T-helper 2 cell treated with Interferon-gamma antibody and Interleukin-4, amounts not matched to agents 5 μg/mL and 100 μg/mL, for 36 hours (primary cell): ENCODE measurements around the gene UVRAG.
"Not testable (repeated sequence)": the region's sequence is repeated elsewhere in the genome, so short reads cannot be mapped to it uniquely, and the experiment has no call there.

ENCODE experiments used
- DNase-seq: peaks from one replicate; pipeline ENCODE4 v3.0.0; 2021; ENCODE audit warnings: low spot score
- H3K27ac Mint-ChIP-seq: one replicate; pipeline ENCODE4 v1.8.0; 2021; ENCODE audit warnings: mild to moderate bottlenecking, mixed read lengths
- H3K27me3 Mint-ChIP-seq: one replicate; pipeline ENCODE4 v1.8.0; 2021; ENCODE audit warnings: low read depth, mixed read lengths
- H3K36me3 Mint-ChIP-seq: one replicate; pipeline ENCODE4 v1.8.0; 2021; ENCODE audit warnings: low read depth, mixed read lengths
- H3K4me1 Mint-ChIP-seq: one replicate; pipeline ENCODE4 v1.8.0; 2021; ENCODE audit warnings: low read depth, mixed read lengths
- H3K4me3 Mint-ChIP-seq: one replicate; pipeline ENCODE4 v1.8.0; 2022; ENCODE audit warnings: mild to moderate bottlenecking, moderate library complexity, mixed read lengths
- H3K9me3 Mint-ChIP-seq: one replicate; pipeline ENCODE4 v1.8.0; 2021; ENCODE audit warnings: mixed read lengths

UVRAG gene

GRCh38 chr11:76060475-76061036 lies 245.5 kb downstream of the UVRAG start:
- not testable (repeated sequence) for H3K9me3 Mint-ChIP-seq, H3K36me3 Mint-ChIP-seq, H3K27me3 Mint-ChIP-seq, H3K4me1 Mint-ChIP-seq, H3K4me3 Mint-ChIP-seq, DNase-seq, H3K27ac Mint-ChIP-seq

- Mint-ChIP-seq H3K27me3 (no peaks in the 10 kb centered on the region), H3K4me1 (no peaks in the 10 kb centered on the region), H3K27ac (no peak overlapping the region), H3K4me3 (no peak overlapping the region), H3K9me3 (no peaks in the 10 kb centered on the region), H3K36me3 (peaks cover 7% of the 10 kb centered on the region)
- DNase-seq, result no peak
Measured at GRCh38 chr11:76062733-76063132, 247.7 kb downstream of the UVRAG start.

- H3K36me3 Mint-ChIP-seq, result peaks cover 9% of the 10 kb centered on the region
- no peak for DNase-seq
- H3K27ac Mint-ChIP-seq, result no peak overlapping the region
- no peak overlapping the region for H3K4me3 Mint-ChIP-seq
- no peaks in the 10 kb centered on the region for H3K9me3 Mint-ChIP-seq
- H3K27me3 Mint-ChIP-seq, result no peaks in the 10 kb centered on the region
- H3K4me1 Mint-ChIP-seq, result no peaks in the 10 kb centered on the region
Measured at GRCh38 chr11:76064192-76064591, 249.2 kb downstream of the UVRAG start.

- H3K4me1 Mint-ChIP-seq, result no peaks in the 10 kb centered on the region
- H3K27me3 Mint-ChIP-seq, result no peaks in the 10 kb centered on the region
- no peak overlapping the region for H3K4me3 Mint-ChIP-seq
- no peak for DNase-seq
- no peaks in the 10 kb centered on the region for H3K9me3 Mint-ChIP-seq
- H3K36me3 Mint-ChIP-seq, result peaks cover 9% of the 10 kb centered on the region
- H3K27ac Mint-ChIP-seq, result no peak overlapping the region
Measured at GRCh38 chr11:76067099-76067498, 252.1 kb downstream of the UVRAG start.

- peaks cover 9% of the 10 kb centered on the region for H3K36me3 Mint-ChIP-seq
- H3K9me3 Mint-ChIP-seq, result no peaks in the 10 kb centered on the region
- no peaks in the 10 kb centered on the region for H3K4me1 Mint-ChIP-seq
- no peak for DNase-seq
- H3K4me3 Mint-ChIP-seq, result no peak overlapping the region
- H3K27ac Mint-ChIP-seq, result no peak overlapping the region
- H3K27me3 Mint-ChIP-seq, result no peaks in the 10 kb centered on the region
Measured at GRCh38 chr11:76069001-76069400, 254.0 kb downstream of the UVRAG start.

GRCh38 chr11:76071090-76071489 lies 256.1 kb downstream of the UVRAG start:
- H3K36me3 Mint-ChIP-seq, result peaks cover 8% of the 10 kb centered on the region
- H3K27ac Mint-ChIP-seq, result no peak overlapping the region

GRCh38 chr11:76073724-76074123 lies 258.7 kb downstream of the UVRAG start:
- DNase-seq, result no peak
- no peak overlapping the region for H3K27ac Mint-ChIP-seq
- no peaks in the 10 kb centered on the region for H3K4me1 Mint-ChIP-seq
- no peak overlapping the region for H3K4me3 Mint-ChIP-seq
- H3K27me3 Mint-ChIP-seq, result no peaks in the 10 kb centered on the region
- H3K36me3 Mint-ChIP-seq, result peaks cover 3% of the 10 kb centered on the region
- no peaks in the 10 kb centered on the region for H3K9me3 Mint-ChIP-seq

More at GRCh38 chr11:76071090-76071489, 256.1 kb downstream of the UVRAG start:
- no peaks in the 10 kb centered on the region for H3K27me3 Mint-ChIP-seq
- no peaks in the 10 kb centered on the region for H3K4me1 Mint-ChIP-seq
- H3K4me3 Mint-ChIP-seq, result no peak overlapping the region
- no peaks in the 10 kb centered on the region for H3K9me3 Mint-ChIP-seq
- no peak for DNase-seq

GRCh38 chr11:76074148-76075095 lies 259.4 kb downstream of the UVRAG start:
- Mint-ChIP-seq H3K27ac (no peak overlapping the region), H3K36me3 (peaks cover 3% of the 10 kb centered on the region), H3K4me3 (no peak overlapping the region), H3K27me3 (no peaks in the 10 kb centered on the region), H3K4me1 (no peaks in the 10 kb centered on the region), H3K9me3 (no peaks in the 10 kb centered on the region)
- no peak for DNase-seq

GRCh38 chr11:76075716-76076115 lies 260.7 kb downstream of the UVRAG start:
- Mint-ChIP-seq H3K4me3 (no peak overlapping the region), H3K36me3 (peaks cover 3% of the 10 kb centered on the region), H3K9me3 (no peaks in the 10 kb centered on the region), H3K4me1 (no peaks in the 10 kb centered on the region), H3K27ac (no peak overlapping the region), H3K27me3 (no peaks in the 10 kb centered on the region)
- no peak for DNase-seq

- H3K4me3 Mint-ChIP-seq, H3K36me3 Mint-ChIP-seq, H3K27me3 Mint-ChIP-seq, DNase-seq, H3K9me3 Mint-ChIP-seq, H3K4me1 Mint-ChIP-seq, H3K27ac Mint-ChIP-seq: not testable (repeated sequence)
Measured at GRCh38 chr11:76076253-76076652, 261.2 kb downstream of the UVRAG start.

GRCh38 chr11:76076749-76077148 lies 261.7 kb downstream of the UVRAG start:
- DNase-seq, result no peak
- Mint-ChIP-seq H3K4me3 (no peak overlapping the region), H3K36me3 (peaks cover 3% of the 10 kb centered on the region), H3K27me3 (no peaks in the 10 kb centered on the region), H3K27ac (no peak overlapping the region), H3K4me1 (no peaks in the 10 kb centered on the region), H3K9me3 (no peaks in the 10 kb centered on the region)

- Mint-ChIP-seq H3K4me3 (no peak overlapping the region), H3K27me3 (no peaks in the 10 kb centered on the region), H3K36me3 (peaks cover 3% of the 10 kb centered on the region), H3K4me1 (no peaks in the 10 kb centered on the region), H3K27ac (no peak overlapping the region), H3K9me3 (no peaks in the 10 kb centered on the region)
- DNase-seq, result no peak
Measured at GRCh38 chr11:76077575-76078150, 262.7 kb downstream of the UVRAG start.

GRCh38 chr11:76081084-76081483 lies 266.1 kb downstream of the UVRAG start:
- H3K27ac Mint-ChIP-seq, H3K4me3 Mint-ChIP-seq, H3K9me3 Mint-ChIP-seq, DNase-seq, H3K4me1 Mint-ChIP-seq, H3K36me3 Mint-ChIP-seq, H3K27me3 Mint-ChIP-seq: not testable (repeated sequence)
